GM18868 (cell line): ENCODE measurements around the gene LIMD2.
A peak's percentile ranks its signal among the peaks of the same experiment; 100 is the strongest.
"Not testable (repeated sequence)": the region's sequence is repeated elsewhere in the genome, so short reads cannot be mapped to it uniquely, and the experiment has no call there.

Experiments used
- ATAC-seq: cut with Tn5 transposase; IDR thresholded peaks from one replicate; pipeline ENCODE4 v1.9.1; 2021; ENCODE audit warnings: mild to moderate bottlenecking, moderate library complexity; ENCODE audit not compliant: unreplicated experiment

Gene LIMD2

GRCh38 chr17:63699638-63700527, at the start of gene LIMD2:
Gene LIMD2, minus strand, starts transcription at chr17:63700125. Its CDS starts 827 bp downstream, at chr17:63699298.
- ATAC-seq, result peak; percentile 14

- ATAC-seq, result peak; percentile 85
Observed at GRCh38 chr17:63741408-63742173, 41.7 kb upstream of the LIMD2 start, which contains the start of gene STRADA. Gene STRADA, minus strand, starts transcription at chr17:63741799. Its CDS starts 13,430 bp downstream, at chr17:63728369.

- ATAC-seq, result no peak
Observed at GRCh38 chr17:63741143-63741407, 41.1 kb upstream of the LIMD2 start.

- no peak for ATAC-seq
Observed at GRCh38 chr17:63740464-63741142, 40.7 kb upstream of the LIMD2 start.

GRCh38 chr17:63735691-63736090, 35.8 kb upstream of the LIMD2 start:
- ATAC-seq, result no peak

- no peak for ATAC-seq
Observed at GRCh38 chr17:63722403-63722802, 22.5 kb upstream of the LIMD2 start.

GRCh38 chr17:63720194-63720593, 20.3 kb upstream of the LIMD2 start:
- ATAC-seq, result not testable (repeated sequence)

GRCh38 chr17:63718988-63719387, 19.1 kb upstream of the LIMD2 start:
- ATAC-seq, result no peak

GRCh38 chr17:63716426-63716825, 16.5 kb upstream of the LIMD2 start:
- no peak for ATAC-seq

GRCh38 chr17:63714550-63715277, 14.8 kb upstream of the LIMD2 start:
- no peak for ATAC-seq

GRCh38 chr17:63709110-63709509, 9.2 kb upstream of the LIMD2 start:
- ATAC-seq, result no peak

- ATAC-seq, result no peak
Observed at GRCh38 chr17:63707151-63707550, 7.2 kb upstream of the LIMD2 start.

- ATAC-seq, result no peak
Observed at GRCh38 chr17:63706336-63707082, 6.6 kb upstream of the LIMD2 start.

- no peak for ATAC-seq
Observed at GRCh38 chr17:63705657-63706056, 5.7 kb upstream of the LIMD2 start.

GRCh38 chr17:63704836-63705235, 4.9 kb upstream of the LIMD2 start:
- no peak for ATAC-seq

GRCh38 chr17:63704259-63704576, 4.3 kb upstream of the LIMD2 start:
- no peak for ATAC-seq

GRCh38 chr17:63703556-63704258, 3.8 kb upstream of the LIMD2 start:
- ATAC-seq, result no peak

GRCh38 chr17:63703029-63703428, 3.1 kb upstream of the LIMD2 start:
- no peak for ATAC-seq

GRCh38 chr17:63702721-63703015, 2.7 kb upstream of the LIMD2 start:
- ATAC-seq, result no peak
